Measurements from ENCODE around the gene AHSG.
"Not testable (repeated sequence)": the region's sequence is repeated elsewhere in the genome, so short reads cannot be mapped to it uniquely, and the experiment has no call there.

AHSG gene

DNA sequence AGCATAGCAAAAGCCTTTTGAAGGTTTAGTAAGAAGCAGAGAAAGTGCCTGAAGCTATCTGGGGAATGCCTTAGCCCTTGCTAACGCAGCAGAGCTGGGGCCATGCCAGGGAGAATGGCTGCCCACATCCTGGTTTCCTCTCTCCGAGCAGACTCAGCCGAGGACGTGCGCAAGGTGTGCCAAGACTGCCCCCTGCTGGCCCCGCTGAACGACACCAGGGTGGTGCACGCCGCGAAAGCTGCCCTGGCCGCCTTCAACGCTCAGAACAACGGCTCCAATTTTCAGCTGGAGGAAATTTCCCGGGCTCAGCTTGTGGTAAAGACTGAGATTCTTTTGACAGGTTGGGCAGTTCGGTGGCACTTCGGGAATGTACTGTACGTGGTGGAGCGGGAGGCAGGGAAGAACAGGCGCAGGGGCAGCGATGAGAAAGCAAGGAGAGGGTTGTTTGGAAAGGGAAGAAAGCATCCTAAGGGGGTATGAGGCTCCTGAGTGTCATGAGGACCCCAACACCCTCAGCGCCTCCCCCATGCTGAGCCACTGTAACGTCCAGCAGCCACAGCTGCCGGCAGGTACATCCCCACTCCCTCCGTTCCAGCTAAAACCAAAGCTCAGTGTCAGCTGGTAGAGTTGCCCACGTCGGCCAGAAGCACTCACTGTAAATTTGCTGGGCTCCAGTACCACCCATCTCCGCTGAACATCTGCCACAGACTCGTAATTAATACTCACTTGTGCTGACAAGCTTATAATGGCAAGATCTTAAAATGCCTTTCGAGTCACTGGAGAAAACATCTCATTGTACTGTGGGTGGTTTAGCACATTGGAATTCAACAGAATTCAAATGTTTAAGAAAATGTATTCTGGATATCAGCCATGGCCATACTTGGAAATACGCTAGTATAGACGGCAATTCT, 4.4 kb downstream of the AHSG start:
- peak; percentile 77 for DNase-seq (ENCODE audit: low spot score)

- DNase-seq (ENCODE audit: low spot score) = no peak
Observed at GRCh38 chr3:186618318-186618938, 5.6 kb downstream of the AHSG start.

DNA sequence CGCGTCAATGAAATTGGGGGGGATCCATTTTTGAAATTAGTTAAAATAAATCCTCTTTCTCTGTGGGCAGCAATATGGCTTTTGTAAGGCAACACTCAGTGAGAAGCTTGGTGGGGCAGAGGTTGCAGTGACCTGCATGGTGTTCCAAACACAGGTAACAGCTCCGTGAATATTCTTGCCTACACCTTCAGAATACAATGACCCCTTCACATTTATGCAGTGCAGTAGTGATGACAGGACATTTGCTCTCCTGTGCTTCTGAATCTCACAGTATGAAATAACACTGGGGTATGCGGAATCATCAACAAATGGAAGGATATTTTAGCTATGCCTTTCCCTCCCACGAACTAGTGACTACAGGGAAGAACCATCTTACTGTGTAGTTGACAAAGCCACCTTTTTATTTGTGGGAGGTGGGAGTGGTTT, 6.9 kb downstream of the AHSG start:
- no peak for DNase-seq (ENCODE audit: low spot score)

GRCh38 chr3:186620213-186621092, 7.6 kb downstream of the AHSG start:
- no peak for DNase-seq (ENCODE audit: low spot score)

GRCh38 chr3:186621894-186622650, 9.2 kb downstream of the AHSG start:
- DNase-seq (ENCODE audit: low spot score) = no peak

- no peak for DNase-seq (ENCODE audit: low spot score)
Observed at GRCh38 chr3:186622651-186623310, 9.9 kb downstream of the AHSG start.

GRCh38 chr3:186624598-186624997, 11.7 kb downstream of the AHSG start:
- no peak for DNase-seq (ENCODE audit: low spot score)

- DNase-seq (ENCODE audit: low spot score) = no peak
Observed at GRCh38 chr3:186625600-186626042, 12.8 kb downstream of the AHSG start.

- no peak for DNase-seq (ENCODE audit: low spot score)
Observed at GRCh38 chr3:186626254-186626847, 13.5 kb downstream of the AHSG start.

- DNase-seq (ENCODE audit: low spot score) = no peak
Observed at GRCh38 chr3:186627852-186628414, 15.1 kb downstream of the AHSG start.

DNA sequence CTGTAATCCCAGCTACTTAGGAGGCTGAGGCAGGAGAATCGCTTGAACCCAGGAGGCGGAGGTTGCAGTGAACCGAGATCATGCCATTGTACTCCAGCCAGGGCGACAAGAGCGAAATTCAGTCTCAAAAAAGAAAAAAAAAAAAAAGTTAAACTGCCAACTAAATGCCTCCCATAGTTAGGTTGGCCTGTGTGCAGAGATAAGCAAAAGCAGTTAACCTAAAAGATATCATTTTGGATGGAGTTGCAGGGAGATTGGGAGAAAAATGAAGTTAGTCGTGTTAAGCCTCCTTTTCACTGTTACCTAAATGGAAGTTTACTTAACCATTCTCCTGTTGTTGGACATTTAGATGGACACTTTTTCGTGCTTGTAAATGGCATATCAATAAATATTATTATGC, 15.9 kb downstream of the AHSG start:
- no peak for DNase-seq (ENCODE audit: low spot score)

DNA sequence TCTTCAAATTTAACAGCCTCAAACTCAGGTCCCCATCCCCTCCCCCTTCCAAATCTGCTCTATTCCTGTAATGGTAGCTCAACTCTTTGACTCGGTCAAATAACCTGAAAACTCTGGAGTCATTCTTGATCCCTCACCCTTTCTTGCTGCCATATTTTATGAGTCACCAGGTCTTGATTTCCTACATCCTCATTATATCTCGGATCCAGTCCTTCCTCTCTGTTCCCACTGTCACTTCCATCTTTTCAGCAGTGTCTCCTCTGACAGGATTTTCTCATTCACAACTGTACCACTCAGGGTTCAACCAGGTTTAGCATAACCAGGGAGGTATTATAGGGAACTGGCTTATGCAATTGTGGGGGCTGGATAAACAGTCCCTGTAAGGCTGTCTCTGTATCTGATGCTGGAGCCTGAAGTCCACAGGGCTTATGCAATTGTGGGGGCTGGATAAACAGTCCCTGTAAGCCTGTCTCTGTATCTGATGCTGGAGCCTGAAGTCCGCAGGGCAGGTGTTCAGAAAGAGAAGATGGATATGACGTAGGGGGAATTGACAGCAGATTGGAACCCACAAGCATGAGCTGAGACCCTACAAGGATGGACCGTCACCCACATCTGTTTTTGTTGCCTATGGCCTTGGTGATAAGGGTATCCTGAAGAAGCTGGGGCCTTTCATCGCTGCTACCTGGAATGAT, 18.2 kb downstream of the AHSG start:
- no peak for DNase-seq (ENCODE audit: low spot score)

GRCh38 chr3:186633481-186633880, 20.6 kb downstream of the AHSG start:
- no peak for DNase-seq (ENCODE audit: low spot score)

DNA sequence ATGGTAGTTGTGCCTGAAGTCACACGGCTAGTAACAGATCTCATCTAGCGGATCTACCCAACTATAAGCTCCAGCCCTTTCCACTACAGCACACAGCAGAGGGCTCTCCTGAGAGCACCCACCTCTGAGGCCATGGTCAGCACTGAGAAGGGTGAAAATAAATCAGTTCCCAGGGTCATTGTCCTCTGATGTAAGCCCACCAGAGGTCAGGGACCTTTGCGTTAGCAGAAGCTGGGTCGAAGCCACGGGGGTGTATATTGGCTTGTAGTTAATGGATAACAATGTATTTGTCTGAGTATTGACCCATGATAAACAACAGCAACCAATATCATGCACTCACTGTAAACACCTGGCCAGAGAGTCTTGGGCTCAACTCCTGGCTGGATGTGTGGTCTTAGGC, 21.3 kb downstream of the AHSG start:
- DNase-seq (ENCODE audit: low spot score) = not testable (repeated sequence)

- no peak for DNase-seq (ENCODE audit: low spot score)
Observed at GRCh38 chr3:186635532-186635931, 22.7 kb downstream of the AHSG start.

GRCh38 chr3:186636536-186636935, 23.7 kb downstream of the AHSG start:
- no peak for DNase-seq (ENCODE audit: low spot score)

DNA sequence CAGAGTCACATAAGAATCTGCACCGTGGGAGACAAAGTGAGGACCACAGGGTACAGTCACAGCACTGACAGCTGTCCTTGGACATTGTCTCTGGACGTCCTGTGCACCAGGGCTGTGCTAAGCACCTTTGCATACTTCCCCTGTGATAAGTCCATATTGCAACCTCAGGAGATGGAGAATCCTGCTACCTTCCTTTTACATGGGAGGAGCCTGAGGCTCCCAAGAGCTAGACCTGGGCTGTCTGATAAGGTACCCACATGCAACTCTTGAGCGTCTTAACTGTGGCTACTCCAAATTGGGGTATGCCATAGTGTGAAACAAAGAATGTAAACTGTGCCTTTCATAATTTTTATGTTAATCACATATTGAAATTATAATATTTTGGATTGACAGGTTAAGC, 24.8 kb downstream of the AHSG start:
- no peak for DNase-seq (ENCODE audit: low spot score)

DNA sequence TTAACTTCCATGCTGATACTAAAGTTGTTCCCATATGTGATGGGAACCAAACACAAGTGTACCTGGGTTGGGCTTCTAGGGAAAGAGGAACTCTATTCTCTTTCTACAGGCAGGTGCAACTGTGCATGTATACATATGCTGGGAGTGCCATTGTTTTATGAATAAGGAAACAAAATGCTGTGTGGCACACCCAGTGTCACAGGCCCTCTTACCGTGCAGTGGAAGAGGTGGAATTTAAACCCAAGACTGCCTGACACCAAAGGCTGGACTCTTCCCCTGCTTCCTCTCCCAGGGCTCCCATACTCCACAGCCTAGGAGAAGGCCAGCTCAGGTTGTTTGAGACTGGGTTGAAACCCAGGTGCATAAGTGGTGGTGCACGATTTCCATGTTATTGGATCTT, 25.4 kb downstream of the AHSG start:
- DNase-seq (ENCODE audit: low spot score) = no peak

- no peak for DNase-seq (ENCODE audit: low spot score)
Observed at GRCh38 chr3:186639778-186640472, 27.1 kb downstream of the AHSG start, which contains the start of gene FETUB. Gene FETUB, plus strand, starts transcription at chr3:186640399. Its CDS starts 62 bp downstream, at chr3:186640461.

Data from NAMALWA (cell line).